Measurements from ENCODE around the gene KLHL42. TPM values are rescaled to one million over a fixed set of nuclear protein-coding genes. Genes with fewer than 3 reads are reported as not detected.
"Not testable (repeated sequence)": the region's sequence is repeated elsewhere in the genome, so short reads cannot be mapped to it uniquely, and the experiment has no call there.

KLHL42 gene
- total RNA-seq, 2 donors from 2014 or later = 17.8 to 21.6 TPM

GRCh38 chr12:27841392-27841882 is 61.4 kb downstream of the KLHL42 start:
- H3K27ac Mint-ChIP-seq = no peak overlapping the region
- no peak overlapping the region for H3K4me3 Mint-ChIP-seq
- H3K9me3 Mint-ChIP-seq = no peaks in the 10 kb centered on the region
- peaks cover 3 to 6% of the 10 kb centered on the region in 2 donors for H3K27me3 Mint-ChIP-seq
- DNase-seq (ENCODE audit: low spot score) = no peak
- no peaks in the 10 kb centered on the region for H3K36me3 Mint-ChIP-seq
- H3K4me1 Mint-ChIP-seq (ENCODE audit: low read depth in 2 of 2) = no peaks in the 10 kb centered on the region
- no peak for ATAC-seq

GRCh38 chr12:27843714-27844245 is 63.7 kb downstream of the KLHL42 start:
- no peak overlapping the region for H3K27ac Mint-ChIP-seq
- no peaks in the 10 kb centered on the region for H3K36me3 Mint-ChIP-seq
- H3K27me3 Mint-ChIP-seq = peaks cover 7 to 17% of the 10 kb centered on the region in 2 donors
- H3K4me3 Mint-ChIP-seq = no peak overlapping the region
- DNase-seq (ENCODE audit: low spot score) = no peak
- no peaks in the 10 kb centered on the region for H3K4me1 Mint-ChIP-seq (ENCODE audit: low read depth in 2 of 2)
- no peak for ATAC-seq
- no peaks in the 10 kb centered on the region for H3K9me3 Mint-ChIP-seq

- ATAC-seq (no peak), DNase-seq (ENCODE audit: low spot score) (no peak)
- Mint-ChIP-seq H3K36me3 (no peaks in the 10 kb centered on the region), H3K4me3 (no peak overlapping the region), H3K27ac (no peak overlapping the region), H3K9me3 (peaks cover 4% of the 10 kb centered on the region), H3K27me3 (peaks cover 9 to 23% of the 10 kb centered on the region in 2 donors), H3K4me1 (ENCODE audit: low read depth in 2 of 2) (no peaks in the 10 kb centered on the region)
Measured at GRCh38 chr12:27844366-27845090, 64.5 kb downstream of the KLHL42 start.

GRCh38 chr12:27845187-27845586 is 65.2 kb downstream of the KLHL42 start:
- Mint-ChIP-seq H3K36me3 (no peaks in the 10 kb centered on the region), H3K4me3 (no peak overlapping the region), H3K27ac (no peak overlapping the region), H3K4me1 (ENCODE audit: low read depth in 2 of 2) (no peaks in the 10 kb centered on the region), H3K9me3 (peaks cover 8% of the 10 kb centered on the region), H3K27me3 (peaks cover 9 to 28% of the 10 kb centered on the region in 2 donors)
- no peak for ATAC-seq
- DNase-seq (ENCODE audit: low spot score) = no peak

- not testable (repeated sequence) for H3K4me1 Mint-ChIP-seq (ENCODE audit: low read depth in 2 of 2); ATAC-seq; H3K36me3 Mint-ChIP-seq; H3K4me3 Mint-ChIP-seq; H3K9me3 Mint-ChIP-seq; DNase-seq (ENCODE audit: low spot score); H3K27ac Mint-ChIP-seq
- peaks cover 9 to 33% of the 10 kb centered on the region in 2 donors for H3K27me3 Mint-ChIP-seq
Measured at GRCh38 chr12:27845706-27846105, 65.7 kb downstream of the KLHL42 start.

- H3K27ac Mint-ChIP-seq; H3K36me3 Mint-ChIP-seq; H3K9me3 Mint-ChIP-seq; ATAC-seq; H3K4me1 Mint-ChIP-seq (ENCODE audit: low read depth in 2 of 2); H3K4me3 Mint-ChIP-seq; DNase-seq (ENCODE audit: low spot score): not testable (repeated sequence)
- H3K27me3 Mint-ChIP-seq = peaks cover 9 to 40% of the 10 kb centered on the region in 2 donors
Measured at GRCh38 chr12:27847293-27847692, 67.3 kb downstream of the KLHL42 start.

- Mint-ChIP-seq H3K27me3 (peaks cover 9 to 37% of the 10 kb centered on the region in 2 donors), H3K27ac (no peak overlapping the region), H3K36me3 (no peaks in the 10 kb centered on the region), H3K4me1 (ENCODE audit: low read depth in 2 of 2) (no peaks in the 10 kb centered on the region), H3K9me3 (peaks cover 8% of the 10 kb centered on the region), H3K4me3 (no peak overlapping the region)
- ATAC-seq (no peak), DNase-seq (ENCODE audit: low spot score) (no peak)
Measured at GRCh38 chr12:27851311-27851710, 71.3 kb downstream of the KLHL42 start.

- Mint-ChIP-seq H3K4me3 (no peak overlapping the region), H3K9me3 (peaks cover 8% of the 10 kb centered on the region), H3K27me3 (peaks cover 9 to 44% of the 10 kb centered on the region in 2 donors), H3K36me3 (no peaks in the 10 kb centered on the region), H3K27ac (no peak overlapping the region), H3K4me1 (ENCODE audit: low read depth in 2 of 2) (no peaks in the 10 kb centered on the region)
- no peak for ATAC-seq
- no peak for DNase-seq (ENCODE audit: low spot score)
Measured at GRCh38 chr12:27852117-27852516, 72.1 kb downstream of the KLHL42 start.

Other genes starting within 250 kb of the KLHL42 start
- under 1 TPM; 0.26 to 0.56 TPM for gene REP15, start 83.8 kb upstream of the KLHL42 start, total RNA-seq
- 10 to 100 TPM; 37.4 to 48.1 TPM for gene MRPS35, start 69.4 kb upstream of the KLHL42 start, total RNA-seq
- gene MANSC4, start within 50 bp of the KLHL42 start, total RNA-seq = not detected
- not detected for gene PTHLH, start 192.5 kb downstream of the KLHL42 start, total RNA-seq